HG02981 (cell line): ENCODE measurements around the gene ABCC5.

Experiments used
- ATAC-seq: cut with Tn5 transposase; IDR thresholded peaks from one replicate; pipeline ENCODE4 v1.9.1; 2021; ENCODE audit warnings: mild to moderate bottlenecking, moderate library complexity; ENCODE audit not compliant: unreplicated experiment

ABCC5 gene

GRCh38 chr3:183981990-183982644 lies 35.6 kb downstream of the ABCC5 start:
- ATAC-seq = no peak

- ATAC-seq = no peak
Measured at GRCh38 chr3:183980403-183980802, 37.3 kb downstream of the ABCC5 start.

GRCh38 chr3:183975981-183976662 lies 41.6 kb downstream of the ABCC5 start:
- ATAC-seq = no peak

GRCh38 chr3:183968666-183969245 lies 48.9 kb downstream of the ABCC5 start:
- no peak for ATAC-seq

- no peak for ATAC-seq
Measured at GRCh38 chr3:183967693-183968092, 50.0 kb downstream of the ABCC5 start.

GRCh38 chr3:183966361-183966791 lies 51.3 kb downstream of the ABCC5 start:
- ATAC-seq = no peak

GRCh38 chr3:183962807-183963206 lies 54.9 kb downstream of the ABCC5 start:
- no peak for ATAC-seq

GRCh38 chr3:183959214-183959613 lies 58.5 kb downstream of the ABCC5 start:
- ATAC-seq = no peak

- ATAC-seq = no peak
Measured at GRCh38 chr3:183958775-183959174, 58.9 kb downstream of the ABCC5 start.

GRCh38 chr3:183958226-183958625 lies 59.5 kb downstream of the ABCC5 start:
- ATAC-seq = no peak

- ATAC-seq = no peak
Measured at GRCh38 chr3:183954875-183955274, 62.8 kb downstream of the ABCC5 start.

GRCh38 chr3:183953471-183954070 lies 64.1 kb downstream of the ABCC5 start:
- no peak for ATAC-seq

- no peak for ATAC-seq
Measured at GRCh38 chr3:183951459-183951858, 66.2 kb downstream of the ABCC5 start.

- no peak for ATAC-seq
Measured at GRCh38 chr3:183949690-183950089, 68.0 kb downstream of the ABCC5 start.

GRCh38 chr3:183946037-183946436 lies 71.6 kb downstream of the ABCC5 start:
- ATAC-seq = no peak

- no peak for ATAC-seq
Measured at GRCh38 chr3:183944775-183945174, 72.9 kb downstream of the ABCC5 start.

- no peak for ATAC-seq
Measured at GRCh38 chr3:183943739-183944138, 73.9 kb downstream of the ABCC5 start.

GRCh38 chr3:183941216-183941615 lies 76.5 kb downstream of the ABCC5 start:
- no peak for ATAC-seq

- ATAC-seq = no peak
Measured at GRCh38 chr3:183937601-183938286, 79.9 kb downstream of the ABCC5 start.

GRCh38 chr3:183933160-183933559 lies 84.5 kb downstream of the ABCC5 start:
- ATAC-seq = no peak

GRCh38 chr3:183931881-183932280 lies 85.8 kb downstream of the ABCC5 start:
- no peak for ATAC-seq
